HG02610 (cell line): Measurements from ENCODE around the gene MISP3.
A peak's percentile ranks its signal among the peaks of the same experiment; 100 is the strongest.
"Not testable (repeated sequence)": the region's sequence is repeated elsewhere in the genome, so short reads cannot be mapped to it uniquely, and the experiment has no call there.

ENCODE experiments used
- ATAC-seq: cut with Tn5 transposase; IDR thresholded peaks from one replicate; pipeline ENCODE4 v1.9.1; 2021; ENCODE audit warnings: mild to moderate bottlenecking, moderate library complexity; ENCODE audit not compliant: unreplicated experiment

MISP3 gene

DNA sequence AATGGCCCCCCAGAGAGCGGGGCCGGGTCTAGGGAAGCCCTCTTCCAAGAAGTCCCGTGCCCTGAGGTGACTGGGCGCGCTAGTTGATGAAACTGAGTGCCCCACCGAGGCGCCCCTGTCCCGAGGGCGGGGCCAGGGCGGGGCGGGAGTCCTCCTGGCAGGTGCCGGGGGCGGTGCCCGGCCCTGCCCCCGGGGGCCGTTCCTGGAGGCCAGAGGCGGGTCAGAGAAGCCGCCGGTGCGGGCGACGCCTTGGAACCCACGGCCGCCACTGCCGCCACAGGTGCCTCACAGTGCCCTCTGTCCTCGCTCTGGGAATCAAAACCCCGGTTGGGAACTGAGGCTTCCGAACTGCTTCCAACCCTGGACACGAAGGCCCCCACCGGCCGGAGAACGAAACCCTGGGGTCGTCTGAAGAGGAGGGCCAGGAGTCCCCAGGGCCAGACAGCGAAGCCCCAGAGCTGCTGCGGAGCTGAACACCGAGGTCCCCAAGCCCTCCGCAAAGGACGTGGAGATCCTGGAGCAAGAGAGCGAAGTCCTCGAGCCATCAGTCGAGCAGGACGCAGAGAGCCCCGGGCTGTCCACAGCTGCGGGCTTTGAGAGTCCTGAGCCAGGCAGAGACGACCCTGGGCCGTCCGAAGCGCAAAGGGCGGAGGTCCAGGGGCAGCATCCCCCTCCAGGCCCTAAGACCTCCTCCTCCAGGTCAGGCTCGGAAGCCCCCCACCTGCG is at the start of gene MISP3:
TSS of gene MISP3 (plus strand) at position 252 of the 726 bp plus-strand sequence. CDS start 524 bp downstream, outside the sequence.
- no peak for ATAC-seq

DNA sequence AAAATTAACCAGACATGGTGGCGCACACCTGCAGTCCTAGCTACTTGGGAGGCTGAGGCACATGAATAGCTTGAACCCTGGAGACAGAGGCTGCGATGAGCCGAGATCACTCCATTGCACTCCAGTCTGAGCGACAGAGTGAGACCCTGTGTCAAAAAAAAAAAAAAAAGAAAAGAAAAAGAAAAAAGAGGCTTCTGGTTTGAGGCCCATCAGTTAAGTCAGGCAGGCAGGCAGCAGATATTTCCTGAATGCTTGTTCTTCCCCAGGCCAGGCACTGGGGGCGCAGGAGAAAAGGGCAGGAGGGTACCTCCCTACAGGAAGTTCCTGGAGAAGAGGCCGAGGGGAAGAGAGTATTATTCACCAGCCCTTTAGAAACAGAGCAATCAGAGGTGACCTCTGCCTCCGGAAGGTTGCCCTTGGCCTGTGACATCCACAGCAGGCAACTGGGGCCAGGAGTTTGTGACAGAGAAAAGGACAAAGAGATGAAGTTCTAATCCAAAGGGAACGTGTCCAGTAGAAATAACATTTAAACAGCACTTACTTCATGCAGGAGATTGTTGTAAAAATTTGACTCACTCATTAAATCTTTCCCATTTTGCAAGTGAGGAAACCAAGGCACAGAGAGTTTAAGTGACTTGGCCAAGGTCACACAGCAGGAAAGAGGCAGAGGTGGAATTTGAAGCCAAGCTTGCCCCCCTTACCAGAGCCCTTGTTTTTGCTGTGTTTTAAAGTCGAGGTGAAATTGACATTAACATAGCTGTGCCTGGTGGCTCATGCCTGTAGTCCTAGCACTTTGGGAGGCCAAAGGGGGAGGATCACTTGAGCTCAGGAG is 49.0 kb upstream of the MISP3 start:
- no peak for ATAC-seq

DNA sequence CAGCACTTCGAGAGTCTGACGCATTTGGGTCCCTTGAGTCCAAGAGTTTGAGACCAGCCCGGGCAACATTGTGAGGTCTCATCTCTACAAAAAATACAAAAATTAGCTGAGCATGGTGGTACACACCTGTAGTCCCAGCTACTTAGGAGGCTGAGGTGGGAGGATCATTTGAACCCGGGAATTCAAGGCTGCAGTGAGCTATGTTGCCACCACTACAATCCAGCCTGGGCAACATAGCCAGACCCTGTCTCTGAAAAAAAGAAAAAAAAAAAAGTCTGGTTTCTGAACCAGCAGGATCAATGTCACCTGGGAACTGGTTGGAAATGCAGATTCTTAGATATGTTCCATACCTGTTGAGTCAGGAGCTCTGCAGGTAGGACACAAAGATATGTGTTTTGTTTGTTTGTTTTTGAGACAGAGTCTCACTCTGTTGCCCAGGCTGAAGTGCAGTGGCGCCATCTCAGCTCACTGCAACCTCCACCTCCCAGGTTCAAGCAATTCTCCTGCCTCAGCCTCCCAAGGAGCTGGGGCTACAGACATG is 45.9 kb upstream of the MISP3 start:
- ATAC-seq = not testable (repeated sequence)

DNA sequence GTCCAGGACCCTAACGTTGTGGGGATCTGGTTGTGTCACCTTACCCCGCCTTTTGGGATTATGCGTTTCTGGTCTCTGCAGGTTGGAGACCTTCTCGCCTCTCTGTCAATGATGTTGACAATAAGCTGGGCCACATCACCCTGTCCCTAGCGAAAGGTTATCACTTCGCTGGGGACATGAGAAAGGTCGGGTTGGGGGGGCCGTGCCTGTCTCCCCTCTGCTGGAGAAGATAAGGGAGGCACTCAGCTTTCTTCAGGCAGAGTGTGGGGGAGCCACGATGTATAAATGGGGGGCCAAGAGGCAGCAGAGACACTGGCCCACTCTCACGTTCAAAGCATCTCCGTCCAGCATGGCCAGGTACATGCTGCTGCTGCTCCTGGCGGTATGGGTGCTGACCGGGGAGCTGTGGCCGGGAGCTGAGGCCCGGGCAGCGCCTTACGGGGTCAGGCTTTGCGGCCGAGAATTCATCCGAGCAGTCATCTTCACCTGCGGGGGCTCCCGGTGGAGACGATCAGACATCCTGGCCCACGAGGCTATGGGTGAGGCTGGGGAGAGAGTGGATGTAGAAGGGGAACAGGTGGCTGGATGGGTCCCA is 44.6 kb upstream of the MISP3 start, which contains the start of gene RLN3:
TSS of gene RLN3 (plus strand) at position 293 of the 595 bp plus-strand sequence. CDS start at position 350, 57 bp downstream.
- no peak for ATAC-seq

DNA sequence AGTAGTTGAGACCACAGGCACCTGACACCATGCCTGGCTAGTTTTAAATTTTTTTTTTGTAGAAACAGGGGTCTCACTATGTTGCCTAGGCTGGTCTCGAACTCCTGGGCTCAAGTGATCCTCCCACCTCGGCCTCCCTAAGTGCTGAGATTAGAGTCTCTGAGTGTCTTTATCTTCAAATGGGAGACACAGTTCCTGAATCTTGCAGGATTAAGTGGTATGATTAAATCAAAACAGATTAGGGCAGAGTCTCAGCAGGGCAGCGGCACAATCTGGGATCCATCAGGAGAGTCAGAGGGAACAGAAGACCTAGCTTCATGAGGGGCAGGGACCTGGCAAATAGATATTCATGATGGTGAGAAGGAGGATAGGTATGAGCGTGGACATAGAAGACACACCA is 43.7 kb upstream of the MISP3 start:
- no peak for ATAC-seq

DNA sequence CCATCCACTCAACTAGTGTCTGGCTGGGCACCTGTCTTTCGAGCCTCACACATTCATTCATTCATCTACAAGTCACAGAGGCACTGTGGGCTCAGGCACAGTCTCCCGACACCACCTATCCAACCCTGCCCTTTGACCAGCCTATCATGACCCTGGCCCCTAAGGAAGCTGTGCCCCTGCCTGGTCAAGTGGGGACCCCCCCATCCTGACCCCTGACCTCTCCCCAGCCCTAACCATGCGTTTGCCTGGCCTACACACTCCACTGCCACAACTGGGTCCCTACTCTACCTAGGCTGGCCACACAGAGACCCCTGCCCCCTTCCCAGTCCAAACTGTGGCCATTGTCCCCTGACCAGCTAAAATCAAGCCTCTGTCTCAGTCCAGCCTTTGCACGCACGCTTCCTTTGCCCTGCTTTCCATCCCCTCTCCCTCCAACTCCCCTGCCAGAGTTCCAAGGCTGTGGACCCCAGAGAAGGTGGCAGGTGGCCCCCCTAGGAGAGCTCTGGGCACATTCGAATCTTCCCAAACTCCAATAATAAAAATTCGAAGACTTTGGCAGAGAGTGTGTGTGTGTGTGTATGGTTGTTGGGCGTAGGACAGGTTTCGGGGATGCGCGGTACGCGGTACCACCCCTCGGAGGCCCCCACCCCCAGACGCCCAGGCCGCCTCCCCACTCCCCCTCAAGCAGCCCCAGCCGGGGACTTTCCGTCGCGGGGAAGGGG is 41.4 kb upstream of the MISP3 start:
- ATAC-seq = no peak

DNA sequence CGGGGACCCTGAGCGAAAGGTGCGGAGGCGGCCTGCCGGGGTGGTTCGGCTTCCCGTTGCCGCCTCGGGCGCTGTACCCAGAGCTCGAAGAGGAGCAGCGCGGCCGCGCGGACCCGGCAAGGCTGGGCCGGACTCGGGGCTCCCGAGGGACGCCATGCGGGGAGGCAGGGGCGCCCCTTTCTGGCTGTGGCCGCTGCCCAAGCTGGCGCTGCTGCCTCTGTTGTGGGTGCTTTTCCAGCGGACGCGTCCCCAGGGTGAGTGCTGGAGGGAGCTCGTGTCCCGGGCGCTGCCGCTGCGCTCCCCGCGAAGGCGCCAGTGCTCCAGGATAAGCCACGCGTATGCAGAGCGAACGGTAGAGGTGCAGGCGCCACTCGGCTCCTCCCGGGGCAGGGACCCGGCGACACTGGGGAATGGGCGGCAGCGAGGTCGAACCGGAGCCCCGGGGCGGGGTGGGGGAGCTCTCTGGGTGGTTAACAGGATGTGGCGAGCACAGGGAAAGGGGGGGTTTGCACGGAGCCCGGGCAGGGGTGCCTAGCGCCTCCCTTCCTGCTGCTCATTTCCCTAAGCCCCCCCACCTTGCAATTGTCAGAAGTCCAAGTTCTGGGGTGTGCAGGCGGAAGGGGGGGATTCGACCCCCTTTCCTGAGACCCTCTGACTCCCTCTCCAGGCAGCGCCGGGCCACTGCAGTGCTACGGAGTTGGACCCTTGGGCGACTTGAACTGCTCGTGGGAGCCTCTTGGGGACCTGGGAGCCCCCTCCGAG is 40.7 kb upstream of the MISP3 start, which contains the start of gene IL27RA:
TSS of gene IL27RA (plus strand) at position 44 of the 762 bp plus-strand sequence. CDS start at position 155, 111 bp downstream.
- ATAC-seq = peak; percentile 53

DNA sequence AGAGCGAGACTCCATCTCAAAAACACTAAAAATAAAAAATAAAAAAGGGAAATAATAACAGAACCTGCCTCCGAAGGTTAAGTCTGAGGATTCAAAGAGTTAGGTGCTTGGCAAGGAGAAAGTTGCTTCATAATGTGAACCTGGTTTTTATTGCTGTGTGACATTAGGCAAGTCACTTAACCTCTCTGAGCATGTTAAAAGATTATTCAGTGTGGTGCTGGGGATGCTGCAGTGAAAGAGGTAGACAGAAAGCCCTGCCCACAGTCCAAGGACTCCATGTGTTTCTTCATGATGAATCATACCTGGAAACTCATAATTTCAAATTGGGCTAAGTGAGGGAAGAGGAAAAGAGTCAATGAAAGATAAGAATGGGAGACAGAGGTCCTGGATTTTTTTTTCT is 38.6 kb upstream of the MISP3 start:
- ATAC-seq = no peak

DNA sequence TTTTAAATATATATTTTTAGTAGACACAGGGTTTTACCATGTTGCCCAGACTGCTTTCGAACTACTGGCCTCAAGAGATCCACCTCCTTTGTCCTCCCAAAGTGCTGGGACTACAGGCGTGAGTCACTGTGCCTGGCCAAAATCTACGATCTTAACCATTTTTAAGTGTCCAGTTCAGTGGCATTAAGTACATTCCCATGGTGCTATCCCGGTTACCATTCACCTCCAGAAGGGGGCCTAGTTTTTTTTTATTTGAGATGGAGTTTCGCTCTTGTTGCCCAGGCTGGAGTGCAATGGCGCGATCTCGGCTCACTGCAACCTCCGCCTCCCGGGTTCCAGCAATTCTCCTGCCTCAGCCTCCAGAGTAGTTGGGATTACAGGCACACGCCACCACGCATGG is 37.4 kb upstream of the MISP3 start:
- not testable (repeated sequence) for ATAC-seq

DNA sequence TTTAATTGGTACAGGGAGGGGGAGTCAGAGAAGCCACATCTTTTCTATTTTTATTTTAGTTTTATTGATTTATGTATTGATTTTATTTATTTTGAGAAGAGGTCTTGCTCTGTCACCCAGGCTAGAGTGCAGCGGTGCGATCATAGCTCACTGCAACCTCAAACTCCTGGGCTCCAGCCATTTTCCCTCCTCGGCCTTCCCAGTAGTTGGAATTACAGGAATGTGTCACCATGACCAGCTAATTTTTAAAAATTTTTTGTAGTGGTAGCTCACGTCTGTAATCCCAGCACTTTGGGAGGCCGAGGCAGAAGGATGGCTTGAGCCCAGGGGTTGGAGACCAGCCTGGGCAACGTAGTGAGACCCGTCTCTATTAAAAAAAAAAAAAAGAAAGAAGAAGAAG is 36.9 kb upstream of the MISP3 start:
- ATAC-seq = no peak

DNA sequence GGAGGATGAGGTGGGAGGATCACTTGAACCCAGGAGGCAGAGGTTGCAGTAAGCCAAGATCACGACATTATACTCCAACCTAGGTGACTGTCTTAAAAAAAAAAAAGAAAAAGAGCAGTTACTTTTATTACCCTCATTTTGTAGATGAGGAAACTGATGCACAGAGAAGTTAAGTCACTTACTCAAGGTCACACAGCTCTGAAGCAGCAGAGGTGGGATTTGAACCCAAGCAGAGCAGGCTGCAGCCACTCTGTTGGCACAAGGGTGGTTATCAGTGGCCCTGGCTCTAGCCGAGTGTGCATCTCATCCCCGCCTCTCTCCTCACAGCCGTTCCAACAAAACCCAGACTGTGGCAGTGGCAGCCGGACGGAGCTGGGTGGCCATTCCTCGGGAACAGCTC is 33.4 kb upstream of the MISP3 start:
- ATAC-seq = no peak

DNA sequence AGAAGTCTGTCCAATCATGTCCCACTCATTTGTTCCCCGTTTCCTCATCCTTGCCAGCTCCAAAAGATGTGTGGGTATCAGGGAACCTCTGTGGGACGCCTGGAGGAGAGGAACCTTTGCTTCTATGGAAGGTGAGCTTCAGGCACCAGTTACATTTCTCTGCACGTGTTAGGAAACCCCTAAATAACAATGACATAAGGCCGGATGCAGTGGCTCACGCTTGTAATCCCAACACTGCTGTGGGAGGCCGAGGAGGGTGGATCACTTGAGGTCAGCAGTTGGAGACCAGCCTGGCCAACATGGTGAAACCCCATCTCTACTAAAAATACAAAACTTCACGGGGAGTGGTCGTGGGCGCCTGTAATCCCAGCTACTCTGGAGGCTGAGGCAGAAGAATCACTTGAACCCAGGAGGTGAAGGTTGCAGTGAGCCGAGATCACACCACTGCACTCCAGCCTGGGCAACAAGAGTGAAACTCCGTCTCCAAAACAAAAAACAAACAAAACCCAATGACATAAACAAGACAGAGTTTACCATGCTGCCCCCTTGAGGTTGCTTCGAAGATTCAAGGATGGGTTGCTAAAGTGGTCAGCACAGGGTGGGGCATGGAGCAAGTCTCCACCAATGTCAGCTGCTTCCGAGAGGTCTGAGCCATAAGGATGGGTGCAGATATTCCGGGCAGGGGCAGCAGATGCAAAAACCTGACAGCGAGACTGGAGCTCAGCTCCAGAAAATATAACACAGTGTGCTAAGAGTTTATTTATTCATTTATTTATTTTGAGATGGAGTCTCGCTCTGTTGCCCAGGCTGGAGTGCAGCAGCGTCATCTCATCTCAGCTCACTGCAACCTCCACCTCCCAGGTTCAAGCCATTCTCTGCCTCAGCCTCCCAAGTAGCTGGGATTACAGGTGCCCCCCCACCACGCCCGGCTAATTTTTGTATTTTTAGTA is 29.7 kb upstream of the MISP3 start:
- not testable (repeated sequence) for ATAC-seq

DNA sequence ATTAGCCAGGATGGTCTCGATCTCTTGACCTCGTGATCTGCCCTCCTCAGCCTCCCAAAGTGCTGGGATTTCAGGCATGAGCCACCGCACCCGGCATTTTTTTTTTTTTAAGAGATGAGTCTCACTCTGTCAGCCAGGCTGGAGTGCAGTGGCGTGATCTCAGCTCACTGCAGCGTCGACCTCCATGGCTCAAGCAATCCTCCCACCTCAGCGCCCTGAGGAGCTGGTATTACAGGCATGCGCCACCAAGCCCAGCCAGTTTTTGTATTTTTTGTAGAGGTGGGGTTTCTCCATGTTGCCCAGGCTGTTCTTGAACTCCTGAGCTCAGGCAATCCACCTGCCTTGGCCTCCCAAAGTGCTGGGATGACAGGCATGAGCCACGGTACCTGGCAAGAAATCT is 24.7 kb upstream of the MISP3 start:
- not testable (repeated sequence) for ATAC-seq

DNA sequence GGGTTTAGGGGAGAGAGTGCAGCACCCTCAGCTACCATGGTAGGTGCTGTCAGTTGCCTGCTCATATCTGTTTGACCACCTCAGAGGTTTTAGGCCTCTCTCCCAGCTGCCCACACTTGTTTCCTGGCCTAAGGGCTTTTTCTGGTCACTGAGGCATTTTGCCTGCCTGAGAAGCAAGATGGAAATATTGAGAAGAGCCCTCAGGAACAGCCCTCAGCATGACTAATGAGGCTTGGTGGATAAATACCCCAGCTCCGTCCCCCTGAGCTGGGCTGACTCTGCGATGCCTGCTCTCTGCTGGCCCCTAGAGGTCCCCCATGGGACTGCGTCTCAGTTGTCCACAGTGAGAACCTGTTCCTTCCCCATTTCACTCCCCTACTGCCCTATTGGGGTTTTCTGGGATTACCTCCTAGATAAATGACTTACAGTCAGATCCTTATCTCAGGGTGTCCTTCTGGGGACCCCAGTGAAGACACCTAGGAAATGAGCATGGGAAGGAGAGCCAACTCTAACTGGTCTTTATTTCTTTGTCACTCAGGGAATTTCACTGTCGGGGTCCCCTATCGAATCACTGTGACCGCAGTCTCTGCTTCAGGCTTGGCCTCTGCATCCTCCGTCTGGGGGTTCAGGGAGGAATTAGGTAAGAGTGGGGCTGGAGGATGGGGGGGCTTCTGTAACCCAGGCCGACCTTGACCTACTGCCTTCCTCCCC is 24.0 kb upstream of the MISP3 start:
- no peak for ATAC-seq

DNA sequence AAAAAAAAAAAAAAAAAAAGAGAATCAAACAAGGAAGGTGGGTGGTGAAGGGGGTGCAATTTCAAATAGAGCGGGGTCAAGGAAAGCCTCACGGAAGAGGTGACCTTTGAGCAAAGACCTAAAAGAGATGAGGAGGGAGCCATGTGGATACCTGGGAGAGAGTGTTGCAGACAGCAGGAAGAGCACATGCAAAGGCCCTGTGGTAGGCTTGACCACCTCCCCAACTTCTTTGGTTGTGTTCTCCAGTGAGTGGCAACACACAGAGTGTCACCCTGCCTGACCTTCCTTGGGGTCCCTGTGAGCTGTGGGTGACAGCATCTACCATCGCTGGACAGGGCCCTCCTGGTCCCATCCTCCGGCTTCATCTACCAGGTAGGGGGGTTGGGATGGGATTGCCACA is 22.1 kb upstream of the MISP3 start:
- ATAC-seq = no peak

DNA sequence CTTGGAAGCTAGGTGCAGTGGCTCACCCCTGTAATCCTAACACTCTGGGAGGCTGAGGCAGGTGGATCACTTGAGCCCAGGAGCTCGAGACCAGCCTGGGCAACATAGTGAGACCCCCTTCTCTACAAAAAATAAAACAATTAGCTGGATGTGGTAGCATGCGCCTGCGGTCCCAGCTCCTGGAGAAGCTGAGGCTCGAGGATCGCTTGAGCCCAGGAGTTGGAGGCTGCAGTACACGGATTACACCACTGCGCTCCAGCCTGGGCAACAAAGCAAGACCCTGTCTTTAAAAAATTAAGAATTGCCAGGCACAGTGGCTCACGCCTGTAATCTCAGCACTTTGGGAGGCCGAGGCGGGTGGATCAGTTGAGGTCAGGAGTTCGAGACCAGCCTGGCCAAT is 21.6 kb upstream of the MISP3 start:
- ATAC-seq = not testable (repeated sequence)

DNA sequence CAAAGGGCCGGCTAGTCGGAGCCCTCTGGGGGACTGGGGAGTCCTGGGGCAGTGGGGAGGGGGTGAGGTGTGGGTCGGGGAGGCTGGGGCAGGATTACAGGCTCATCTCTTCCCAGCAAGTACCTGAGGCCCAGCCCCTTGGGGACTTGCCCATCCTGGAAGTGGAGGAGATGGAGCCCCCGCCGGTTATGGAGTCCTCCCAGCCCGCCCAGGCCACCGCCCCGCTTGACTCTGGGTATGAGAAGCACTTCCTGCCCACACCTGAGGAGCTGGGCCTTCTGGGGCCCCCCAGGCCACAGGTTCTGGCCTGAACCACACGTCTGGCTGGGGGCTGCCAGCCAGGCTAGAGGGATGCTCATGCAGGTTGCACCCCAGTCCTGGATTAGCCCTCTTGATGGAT is 20.6 kb upstream of the MISP3 start:
- no peak for ATAC-seq

DNA sequence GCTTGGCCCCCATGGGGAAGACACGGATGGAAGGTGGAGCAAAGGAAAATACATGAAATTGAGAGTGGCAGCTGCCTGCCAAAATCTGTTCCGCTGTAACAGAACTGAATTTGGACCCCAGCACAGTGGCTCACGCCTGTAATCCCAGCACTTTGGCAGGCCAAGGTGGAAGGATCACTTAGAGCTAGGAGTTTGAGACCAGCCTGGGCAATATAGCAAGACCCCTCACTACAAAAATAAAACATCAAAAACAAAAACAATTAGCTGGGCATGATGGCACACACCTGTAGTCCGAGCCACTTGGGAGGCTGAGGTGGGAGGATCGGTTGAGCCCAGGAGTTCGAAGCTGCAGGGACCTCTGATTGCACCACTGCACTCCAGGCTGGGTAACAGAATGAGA is 20.1 kb upstream of the MISP3 start:
- ATAC-seq = no peak
